NCI-H1694 treated with DMSO at 0.1 percent for 48 hours (cell line): ENCODE data around the gene NDUFV2.
"Not testable (repeated sequence)": the region's sequence is repeated elsewhere in the genome, so short reads cannot be mapped to it uniquely, and the experiment has no call there.

ENCODE experiments used
- DNase-seq: peaks from one replicate; lab custom pipeline; 2025; lab: John Stamatoyannopoulos, UW

The NDUFV2 gene

DNA sequence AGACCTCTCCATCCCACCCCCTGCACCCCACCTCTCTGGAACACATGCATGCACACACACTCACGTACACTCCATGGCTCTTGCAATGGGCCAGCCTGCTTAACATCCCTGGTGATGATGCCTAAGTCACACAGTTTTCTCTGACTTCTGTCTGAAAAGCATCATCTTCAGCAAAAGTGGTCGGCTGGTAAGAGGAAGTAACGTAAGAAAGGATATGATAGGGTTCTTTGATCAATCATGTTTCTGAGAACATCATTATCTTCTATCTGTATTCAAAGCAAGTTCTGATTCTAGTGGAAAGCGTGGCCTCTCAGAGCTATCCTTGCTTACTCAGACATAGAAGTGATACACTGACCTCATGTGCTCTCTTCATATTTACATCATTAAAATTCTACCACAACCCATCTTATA, 11.4 kb upstream of the NDUFV2 start:
- no peak for DNase-seq

DNA sequence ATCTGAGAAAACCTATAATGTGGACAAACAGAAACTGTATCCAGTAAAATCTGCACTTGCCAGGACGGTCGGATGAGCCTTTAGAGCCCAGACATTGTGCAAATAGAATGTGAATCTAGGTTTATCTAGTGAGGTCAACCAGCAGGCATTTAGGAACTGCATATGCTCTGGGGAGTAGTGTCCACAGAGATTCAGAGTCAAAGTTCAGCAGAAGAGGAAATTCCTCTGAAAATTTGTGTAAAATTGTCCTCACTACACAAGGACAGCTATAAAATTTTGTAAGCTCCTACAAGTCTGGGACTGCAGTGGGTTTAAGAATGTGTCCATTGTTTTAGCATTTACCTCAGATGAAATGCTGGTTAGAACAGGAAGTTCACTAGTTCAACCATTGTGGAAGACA, 9.8 kb upstream of the NDUFV2 start:
- DNase-seq, result no peak

DNA sequence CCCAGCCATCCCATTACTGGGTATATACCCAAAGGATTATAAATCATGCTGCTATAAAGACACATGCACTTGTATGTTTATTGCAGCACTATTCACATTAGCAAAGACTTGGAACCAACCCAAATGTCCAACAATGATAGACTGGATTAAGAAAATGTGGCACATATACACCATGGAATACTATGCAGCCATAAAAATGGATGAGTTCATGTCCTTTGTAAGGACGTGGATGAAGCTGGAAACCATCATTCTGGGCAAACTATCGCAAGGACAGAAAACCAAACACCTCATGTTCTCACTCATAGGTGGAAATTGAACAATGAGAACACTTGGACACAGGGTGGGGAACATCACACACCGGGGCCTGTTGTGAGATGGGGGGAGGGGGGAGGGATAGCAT, 9.4 kb upstream of the NDUFV2 start:
- not testable (repeated sequence) for DNase-seq

DNA sequence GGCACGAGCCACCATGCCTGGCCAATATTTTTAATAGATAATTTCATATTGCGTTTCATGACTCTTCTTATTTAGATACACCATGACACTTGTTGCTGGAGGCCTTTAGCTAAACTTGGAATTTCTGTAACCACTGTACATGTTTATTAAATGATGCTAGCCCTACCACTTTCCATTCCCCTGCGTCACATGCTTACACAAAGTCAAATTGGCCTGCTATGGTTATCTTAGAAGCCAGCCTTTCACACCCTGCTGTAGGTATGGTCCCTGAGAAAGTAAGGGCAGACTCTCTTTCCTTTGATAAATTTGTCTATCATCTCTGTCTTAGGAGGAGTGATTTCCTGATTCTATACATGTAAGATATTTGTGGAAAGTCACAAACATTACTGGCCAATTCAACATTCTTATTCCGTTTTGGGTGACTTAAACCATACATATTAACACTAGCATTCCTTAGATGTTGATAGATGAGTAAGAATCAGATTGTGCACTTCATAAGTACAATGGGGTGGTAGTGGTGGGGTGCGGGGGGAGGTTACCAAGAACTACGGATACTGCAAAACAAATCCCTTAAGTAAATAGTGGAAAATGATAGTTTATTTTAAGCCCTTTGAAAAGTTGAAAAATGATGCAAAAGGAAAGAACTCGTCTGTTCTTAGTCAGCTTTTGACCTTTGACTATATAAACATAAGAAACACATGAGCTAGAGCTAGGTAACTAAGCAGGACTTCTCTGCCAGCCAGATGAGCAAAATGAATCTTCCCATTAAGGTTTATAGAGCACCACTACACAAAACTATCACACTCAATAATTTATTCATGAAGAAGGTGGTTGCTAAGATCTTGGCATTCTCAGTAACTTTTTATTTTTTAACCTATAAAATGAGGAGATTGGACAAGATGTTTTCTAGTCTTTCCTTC, 7.9 kb upstream of the NDUFV2 start:
- DNase-seq, result no peak

DNA sequence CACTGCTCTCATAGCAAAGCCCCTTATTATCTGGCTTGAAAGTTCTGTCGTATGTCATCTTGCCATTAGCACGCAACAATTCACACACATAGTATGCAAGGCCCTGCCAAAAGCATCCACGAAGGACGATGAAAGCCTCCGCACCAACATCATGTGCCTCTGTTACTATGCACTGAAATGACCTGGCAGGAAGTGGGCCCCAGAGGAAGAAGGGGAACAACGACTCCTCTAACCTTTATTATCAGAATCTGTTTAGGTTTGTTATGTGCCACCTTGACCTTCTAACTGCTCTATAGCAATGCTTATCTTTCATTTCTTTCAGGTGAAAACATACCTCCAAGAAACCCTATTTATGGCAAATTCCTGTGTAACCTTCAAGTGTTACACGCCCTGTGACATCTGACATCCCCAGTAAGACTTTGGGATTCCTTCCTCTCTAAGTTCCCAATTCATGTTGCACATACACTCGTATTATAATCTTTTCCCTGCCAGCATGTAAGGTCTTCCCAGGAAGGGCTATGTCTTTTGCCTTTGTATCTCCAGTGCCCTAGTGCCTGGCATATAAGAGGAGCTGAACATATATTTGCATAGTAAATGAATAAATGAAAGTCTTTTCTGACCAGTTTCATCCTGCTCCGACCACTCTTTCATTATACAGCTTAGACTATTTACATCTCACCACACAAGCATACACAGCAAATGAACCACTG, 7.0 kb upstream of the NDUFV2 start:
- no peak for DNase-seq

DNA sequence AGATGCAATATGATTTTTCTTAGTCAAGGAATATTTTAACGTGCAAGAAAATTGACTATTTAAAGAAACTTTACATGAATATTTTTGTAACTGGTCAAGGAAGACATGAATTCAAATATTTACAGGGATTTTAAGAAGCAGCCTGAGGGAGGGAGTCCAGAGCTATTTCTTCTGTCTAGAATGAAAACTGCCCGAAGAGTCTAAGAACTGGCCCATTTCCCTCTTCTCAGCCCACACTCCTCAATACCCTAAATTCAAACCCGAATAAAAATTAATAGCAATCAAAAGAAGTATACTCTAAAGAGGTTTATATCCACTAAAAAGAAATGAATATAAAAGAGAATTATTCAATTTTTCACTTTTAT, 6.5 kb upstream of the NDUFV2 start:
- no peak for DNase-seq

DNA sequence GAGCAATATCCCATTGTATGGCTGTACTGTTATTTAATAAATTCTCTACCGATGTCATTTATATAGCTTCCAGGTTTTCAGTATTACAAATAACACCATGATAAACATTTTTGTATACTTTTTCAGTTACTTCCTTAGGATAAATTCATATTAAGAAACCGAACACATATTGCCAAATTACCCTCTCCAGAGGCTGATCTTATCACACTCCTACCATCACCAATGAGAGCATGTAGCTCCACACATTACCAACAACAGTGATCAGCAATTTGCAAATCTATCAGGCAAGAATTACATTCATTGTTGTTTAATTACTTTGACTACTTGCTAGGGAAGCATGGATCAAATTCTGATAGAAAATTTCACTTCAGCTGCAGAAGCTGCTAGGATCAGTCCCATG, 5.8 kb upstream of the NDUFV2 start:
- no peak for DNase-seq

DNA sequence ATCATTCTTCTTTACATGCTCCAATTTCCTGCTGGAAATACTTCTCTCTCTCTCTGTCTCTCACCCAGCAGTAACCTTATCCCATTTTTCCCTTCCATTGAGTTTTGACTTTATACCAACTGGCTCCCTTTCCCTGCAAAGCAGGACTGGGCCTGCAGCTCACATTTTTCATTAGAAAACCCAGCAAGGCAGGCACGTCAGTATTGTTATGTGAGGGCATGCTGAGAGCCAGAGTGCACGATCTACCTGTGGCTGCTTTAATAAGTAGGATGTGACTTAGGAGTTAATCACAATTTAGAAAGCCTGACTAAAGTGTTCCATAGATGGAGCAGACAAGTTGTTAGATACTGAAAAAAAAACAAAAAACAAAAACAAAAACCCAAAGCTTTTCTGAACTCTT, 5.2 kb upstream of the NDUFV2 start:
- no peak for DNase-seq

DNA sequence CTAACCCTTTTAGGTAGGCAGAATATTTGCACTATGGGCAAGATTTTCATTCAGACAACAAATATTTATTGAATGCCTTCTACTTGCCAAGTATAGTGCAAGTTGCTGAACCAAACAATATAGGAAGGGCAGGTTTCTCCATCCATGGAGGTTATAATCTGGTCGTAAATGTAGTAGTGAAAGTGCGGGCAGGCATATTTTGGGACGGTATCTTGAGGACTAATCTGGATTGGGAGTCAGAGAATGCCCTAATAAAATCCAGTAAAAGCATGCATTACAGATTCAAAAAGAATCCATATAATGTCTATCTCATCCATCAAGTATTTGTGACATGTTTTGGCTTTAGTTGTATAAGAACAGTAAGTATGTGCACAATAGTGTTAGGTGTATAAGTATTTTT, 1.7 kb upstream of the NDUFV2 start:
- DNase-seq, result no peak

DNA sequence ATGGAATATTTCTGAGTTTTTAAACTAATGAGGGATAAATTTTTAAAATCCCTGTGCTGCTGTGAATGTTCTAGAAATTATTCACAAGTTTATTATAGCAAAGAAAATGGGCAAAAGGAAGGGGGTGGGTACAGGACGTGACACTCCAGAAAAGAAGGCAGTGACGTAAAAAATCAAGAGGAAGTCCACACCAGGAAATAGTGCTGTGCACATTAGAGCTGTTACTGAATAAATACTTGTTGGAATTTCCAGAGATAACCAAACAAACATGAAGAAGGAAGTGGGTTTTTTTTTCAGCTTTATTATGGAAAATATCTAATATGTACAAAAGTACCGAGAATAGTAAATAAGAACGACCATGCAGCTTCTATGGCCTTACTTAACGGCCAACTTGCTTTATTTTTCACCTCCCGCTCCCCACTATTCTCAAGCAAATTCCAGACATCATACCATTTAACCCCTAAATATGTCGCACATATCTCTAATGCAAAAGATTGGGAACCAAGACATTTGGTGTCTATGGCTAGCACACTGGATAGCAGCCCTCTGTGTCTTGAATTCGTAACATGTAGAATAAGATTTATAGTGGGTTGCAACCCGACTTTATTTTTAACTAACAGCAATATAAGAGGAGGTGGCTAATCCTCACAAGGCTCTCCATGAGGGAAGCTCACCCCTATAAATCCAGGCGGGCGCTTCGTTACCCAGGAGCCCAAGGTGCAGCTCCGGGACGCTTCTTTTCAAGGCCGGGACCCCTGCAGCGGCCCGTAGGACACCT, 580 bp upstream of the NDUFV2 start:
- peak; percentile 13 for DNase-seq

DNA sequence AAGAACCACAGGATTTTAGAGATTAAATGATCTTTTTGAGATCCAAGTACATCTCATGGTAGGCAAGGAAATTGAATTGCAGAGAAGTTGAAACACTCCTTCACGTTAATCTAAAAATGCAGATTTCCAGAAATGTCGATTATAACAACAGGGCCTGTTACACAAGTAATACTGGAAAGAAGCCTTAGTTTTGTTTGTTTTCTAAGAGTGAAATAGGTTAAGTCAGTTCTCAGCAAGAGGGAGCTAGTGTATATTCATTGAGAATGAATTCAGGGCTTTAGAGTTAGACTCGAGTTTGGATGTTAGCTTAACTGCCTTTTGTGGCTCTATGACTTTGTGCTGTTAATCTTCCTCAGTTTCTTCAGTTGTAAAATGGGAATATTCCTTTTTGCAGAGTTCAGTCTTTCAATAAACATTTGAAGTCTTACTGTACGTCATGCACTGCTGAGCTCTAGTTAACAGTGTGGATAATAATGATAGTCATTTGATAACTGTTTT, 926 bp downstream of the NDUFV2 start:
- DNase-seq, result peak; percentile 4

DNA sequence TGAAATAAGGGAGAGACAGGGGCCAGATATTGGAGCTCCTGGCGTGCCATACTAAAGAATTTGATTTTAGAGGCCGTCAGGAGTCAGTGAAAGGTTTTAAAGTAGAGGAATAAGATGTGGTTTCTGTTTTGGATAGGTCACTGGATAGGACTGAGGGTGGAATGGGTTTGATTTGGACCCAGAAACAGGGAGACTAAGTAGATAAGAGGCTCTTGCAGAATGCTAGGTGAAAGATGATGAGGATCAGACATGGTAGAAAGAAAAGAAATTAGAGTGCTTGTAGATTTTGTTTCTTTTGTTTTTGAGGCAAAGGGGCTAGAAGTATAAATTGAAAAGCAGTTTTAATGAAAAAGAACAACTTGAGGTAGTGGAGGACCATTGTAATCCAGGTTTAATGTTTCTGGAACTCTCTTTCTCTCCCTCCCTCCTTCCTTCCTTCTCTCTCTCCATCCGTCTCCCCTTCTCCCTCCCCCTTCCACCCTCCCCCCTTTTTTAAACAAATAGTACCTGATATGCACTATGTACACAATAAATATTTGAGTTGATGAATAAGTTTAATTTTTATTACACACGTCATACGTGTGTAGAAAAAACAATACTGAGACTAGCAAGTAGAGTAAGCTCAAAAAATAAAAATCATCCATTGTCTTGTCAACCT, 1.9 kb downstream of the NDUFV2 start:
- no peak for DNase-seq

DNA sequence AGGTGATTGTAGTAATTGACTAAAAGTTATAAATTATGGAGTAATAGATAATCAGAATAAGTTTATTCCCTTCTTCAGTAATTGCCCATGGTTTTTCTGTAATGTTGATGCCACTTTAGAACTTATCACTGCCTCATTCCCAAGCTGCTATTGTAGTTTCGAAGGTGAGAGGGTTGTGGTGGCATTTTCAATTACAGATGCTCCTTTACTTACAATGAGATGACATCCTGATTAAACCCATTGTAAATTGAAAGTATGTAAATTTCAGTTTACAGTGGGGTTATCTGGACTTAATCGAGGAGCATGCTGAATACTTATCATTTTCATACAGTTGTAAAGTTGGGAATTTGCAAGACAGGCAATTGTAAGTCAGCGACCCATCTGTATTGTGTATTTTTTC, 2.9 kb downstream of the NDUFV2 start:
- DNase-seq, result no peak

DNA sequence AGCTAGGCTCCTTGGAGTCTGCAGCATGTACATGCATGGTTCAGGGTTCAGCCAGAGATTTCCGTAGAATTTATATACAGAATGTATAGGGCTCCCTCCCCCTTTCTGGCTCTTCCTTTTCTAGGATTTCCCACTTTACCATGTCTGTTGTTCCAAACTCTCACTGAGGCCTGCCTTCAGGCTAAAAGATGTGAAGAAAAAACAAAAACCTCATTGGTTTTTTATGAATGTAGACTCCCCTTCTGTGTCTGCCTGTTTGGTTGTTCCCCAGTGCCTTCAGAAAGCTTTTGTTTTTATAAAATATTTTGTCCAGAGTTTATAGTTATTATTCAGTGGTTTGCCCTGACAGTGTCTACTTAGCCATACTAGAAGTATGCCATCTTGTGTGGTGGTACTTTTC, 3.6 kb downstream of the NDUFV2 start:
- no peak for DNase-seq

DNA sequence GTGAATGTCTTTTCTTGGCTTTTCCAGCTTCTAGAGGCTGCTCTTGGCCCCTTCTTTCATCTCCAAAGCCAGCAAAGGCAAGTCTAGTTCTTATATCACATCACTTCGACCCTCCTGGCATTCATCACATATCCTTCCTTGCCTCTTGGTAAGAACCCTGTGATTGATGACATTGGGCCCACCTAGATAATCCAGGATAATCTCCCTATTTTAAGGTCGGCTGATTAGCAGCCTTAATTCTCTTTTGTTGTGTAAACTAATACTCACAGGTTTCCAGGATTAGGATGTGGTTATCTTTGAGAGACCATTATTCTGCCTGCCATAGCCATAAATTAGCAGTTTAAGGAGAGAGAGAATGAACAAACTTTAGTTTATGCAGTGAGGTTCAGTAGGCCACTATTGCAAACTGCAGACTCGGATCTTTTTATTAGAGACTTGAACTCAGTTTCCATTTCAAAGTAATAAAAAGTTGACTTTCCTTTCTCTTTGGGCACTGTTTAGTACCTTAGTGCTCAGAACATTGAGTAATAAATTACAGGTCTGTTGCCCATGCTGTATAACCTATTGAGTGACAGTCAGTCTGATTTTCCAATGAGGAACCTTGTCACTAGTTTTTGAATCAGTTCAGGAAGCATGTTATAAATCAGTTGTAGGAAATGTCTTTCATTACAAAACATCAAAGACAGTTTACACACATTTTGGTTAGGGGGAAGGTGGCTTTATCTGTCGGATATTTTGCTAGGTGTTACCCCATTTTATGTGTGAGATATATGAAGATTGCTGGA, 4.5 kb downstream of the NDUFV2 start:
- DNase-seq, result no peak

DNA sequence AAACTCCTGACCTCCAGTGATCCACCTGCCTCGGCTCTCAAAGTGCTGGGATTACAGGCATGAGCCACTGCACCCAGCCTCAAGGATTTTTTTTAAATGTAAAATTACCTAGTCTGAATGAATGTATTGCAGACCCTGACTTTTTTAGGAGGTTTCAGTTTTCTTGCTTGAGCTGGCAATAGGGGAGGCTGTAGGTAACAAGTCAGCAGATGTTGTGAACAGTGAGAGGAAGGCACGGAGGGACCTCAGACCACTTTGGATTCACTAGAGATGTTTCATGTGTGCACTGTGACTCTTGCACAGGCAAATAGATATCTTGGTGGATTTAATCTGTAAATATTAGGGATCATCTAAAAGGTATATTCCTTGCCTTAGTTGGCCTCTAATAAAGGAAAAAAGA, 6.4 kb downstream of the NDUFV2 start:
- no peak for DNase-seq

DNA sequence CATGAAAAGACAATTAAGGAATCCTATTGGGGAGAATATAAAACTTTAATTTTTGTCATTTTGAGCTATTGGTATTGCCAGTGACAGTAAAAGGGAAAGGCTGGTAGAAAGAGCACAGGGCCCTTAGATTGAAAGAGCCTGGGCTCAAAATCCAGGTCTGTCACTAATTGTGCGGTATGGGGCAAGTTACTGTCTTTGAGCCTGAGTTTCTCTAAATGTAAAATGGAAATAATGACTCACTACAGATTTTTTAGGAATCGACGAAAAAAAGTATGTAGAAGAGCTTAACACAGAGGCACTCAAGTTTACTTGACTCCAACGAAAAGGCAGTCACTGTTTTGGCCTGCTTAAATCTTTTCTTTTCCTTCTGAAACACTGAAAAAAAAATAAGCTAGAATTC, 7.0 kb downstream of the NDUFV2 start:
- DNase-seq, result no peak

DNA sequence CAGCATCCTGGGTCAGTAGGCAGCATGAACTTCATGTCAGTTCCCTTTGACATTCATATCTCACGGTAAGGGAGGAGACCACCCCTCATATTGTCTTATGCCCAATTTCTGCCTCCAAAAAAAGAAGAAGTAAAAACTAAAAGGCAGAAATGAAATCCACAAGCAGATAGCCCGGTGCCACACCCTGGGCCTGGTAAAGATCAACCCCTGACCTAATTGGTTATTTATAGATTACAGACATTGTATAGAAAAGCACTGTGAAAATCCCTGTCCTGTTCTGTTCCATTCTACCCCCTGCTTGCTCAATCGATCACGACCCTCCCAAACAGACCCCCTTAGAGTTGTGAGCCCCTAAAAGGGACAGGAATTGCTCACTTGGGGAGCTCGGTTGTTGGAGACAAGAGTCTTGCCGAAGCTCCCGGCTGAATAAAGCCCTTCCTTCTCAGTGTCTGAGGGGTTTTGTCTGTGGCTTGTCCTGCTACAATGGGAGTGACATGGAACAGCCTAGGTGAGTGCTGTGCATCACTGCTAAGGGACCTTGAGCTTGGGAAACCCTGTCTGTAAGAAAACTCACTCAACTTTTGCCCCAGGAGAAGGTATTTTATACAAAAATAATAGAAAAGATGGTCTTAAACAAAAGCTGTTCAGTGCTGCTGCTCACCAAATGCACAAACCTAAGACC, 11.1 kb downstream of the NDUFV2 start:
- no peak for DNase-seq

DNA sequence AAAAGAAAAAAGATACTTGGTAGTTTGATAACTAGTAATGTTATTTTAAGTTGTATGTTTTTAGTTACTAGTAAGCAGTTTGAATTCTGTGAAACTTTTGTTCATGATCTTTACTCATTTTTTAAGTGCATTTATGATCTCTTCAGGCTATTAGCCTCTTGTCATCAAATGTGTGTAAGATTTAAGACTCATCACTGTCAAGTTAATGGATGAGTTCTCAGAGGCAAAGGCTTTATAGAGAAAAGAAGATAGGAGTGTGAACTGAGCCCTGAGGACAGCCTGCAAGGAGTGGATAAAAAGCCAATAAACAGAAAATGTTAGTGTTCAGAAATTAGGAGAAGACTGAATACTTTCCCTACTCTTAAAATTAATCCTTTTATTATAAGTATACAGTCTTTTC, 13.5 kb downstream of the NDUFV2 start:
- DNase-seq, result no peak

DNA sequence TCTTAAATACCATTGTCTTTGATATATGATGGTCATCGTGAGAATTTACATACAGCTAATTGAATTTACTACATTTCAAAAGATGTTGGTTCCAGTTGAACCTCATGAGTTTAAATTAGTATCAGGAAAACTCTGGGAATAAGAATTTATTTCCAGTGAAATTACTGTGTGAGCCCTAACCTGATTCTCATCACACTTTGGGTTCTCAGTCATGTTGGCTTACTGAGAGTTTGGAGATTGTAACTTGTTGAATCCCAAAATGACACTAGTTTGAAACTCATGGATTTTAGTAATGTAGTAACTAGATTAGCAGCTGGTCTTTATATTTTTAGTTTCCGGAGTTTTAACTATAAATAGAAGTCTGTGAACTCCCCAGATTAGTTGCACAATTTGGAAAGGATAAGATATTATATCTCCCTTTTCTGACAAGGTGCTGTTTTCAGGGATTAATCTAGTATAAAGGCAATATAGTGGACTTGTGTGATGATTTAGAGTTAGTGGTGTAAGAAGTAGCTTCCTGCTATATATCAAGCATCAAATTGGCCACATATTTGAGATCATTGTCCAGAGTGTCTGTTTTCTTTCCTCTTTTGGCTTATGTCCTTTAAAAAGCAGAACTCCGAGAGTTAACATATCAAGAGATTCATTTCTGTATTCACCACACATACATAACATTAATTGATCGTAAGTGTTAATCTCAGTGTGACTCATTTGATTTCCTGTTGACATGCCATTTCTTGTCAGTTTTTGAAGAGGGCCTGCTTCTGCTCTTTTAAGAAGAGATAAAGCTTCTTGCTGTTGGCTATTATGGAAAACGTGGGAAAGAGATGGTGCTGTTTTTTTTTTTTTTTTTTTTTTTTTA, 15.7 kb downstream of the NDUFV2 start:
- no peak for DNase-seq
